SKM-1 (cell line): ENCODE results near the gene AQP6.
"Not testable (repeated sequence)": the region's sequence is repeated elsewhere in the genome, so short reads cannot be mapped to it uniquely, and the experiment has no call there.

Experiments used
- DNase-seq: peaks from one replicate; lab custom pipeline; 2025; ENCODE audit not compliant: unreplicated experiment; lab: John Stamatoyannopoulos, UW

AQP6 gene

DNA sequence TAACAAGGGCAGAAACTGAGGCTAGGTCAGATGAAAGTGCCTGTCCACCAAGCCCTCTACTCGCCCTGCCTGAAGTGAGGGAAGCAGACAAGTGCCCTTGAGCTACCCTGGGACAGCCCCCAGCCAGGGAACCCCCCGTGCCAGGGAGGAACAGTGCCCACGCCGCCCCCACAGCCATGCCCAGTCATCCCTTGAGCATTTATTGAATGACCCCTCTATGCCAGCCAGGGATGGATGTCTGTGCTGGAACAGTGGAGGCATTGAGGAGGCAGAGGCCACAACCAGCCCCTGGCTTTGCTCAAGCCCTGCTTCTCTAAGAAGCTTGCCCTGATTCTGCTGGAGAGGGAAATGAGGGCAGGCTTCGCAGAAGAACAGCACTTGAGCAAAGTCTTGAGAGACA is 3.7 kb upstream of the AQP6 start:
- DNase-seq, result no peak

DNA sequence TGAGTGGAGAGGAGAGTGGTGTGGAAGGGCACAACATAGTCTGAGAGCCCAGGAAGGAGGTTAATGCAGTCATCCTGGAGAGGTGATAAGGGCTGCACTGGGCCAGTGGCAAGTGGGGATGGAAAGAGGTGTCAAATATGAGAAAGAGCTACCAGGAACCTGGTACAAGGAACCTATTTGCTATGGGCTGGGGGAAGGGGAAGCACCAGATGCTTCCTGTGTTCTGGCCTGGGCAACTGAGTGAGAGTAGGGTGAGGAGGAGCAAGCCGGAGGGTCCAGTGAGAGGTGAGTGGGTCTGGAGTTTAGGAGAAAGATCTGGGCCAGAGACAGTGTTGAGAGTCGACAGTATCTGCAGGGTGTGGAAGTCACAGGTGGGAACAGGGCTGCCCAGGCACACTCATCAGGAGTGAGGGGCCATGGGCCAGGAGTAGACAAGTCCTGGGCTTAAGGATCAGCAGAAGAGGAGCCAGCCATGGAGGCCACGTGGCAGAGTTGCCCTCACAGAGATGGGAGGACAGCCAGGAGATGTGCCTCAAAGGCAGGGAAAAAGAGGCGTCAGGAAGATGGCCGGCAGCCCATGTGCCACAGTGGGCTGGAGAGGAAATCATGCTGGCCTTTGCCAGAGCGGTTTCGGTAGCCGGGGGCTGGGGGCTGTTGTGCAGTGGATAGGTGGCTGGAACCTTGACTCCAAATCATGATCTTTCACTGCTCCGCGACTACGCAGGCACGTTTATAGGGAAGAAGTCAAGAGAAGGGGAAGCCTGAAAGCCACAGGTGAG is 2.9 kb upstream of the AQP6 start:
- no peak for DNase-seq

GRCh38 chr12:49970658-49971057 is 2.1 kb upstream of the AQP6 start:
- no peak for DNase-seq

- DNase-seq, result no peak
These were observed 1.6 kb upstream of the AQP6 start for GRCh38 chr12:49971141-49971540.

GRCh38 chr12:49972129-49972528 is 618 bp upstream of the AQP6 start:
- no peak for DNase-seq

GRCh38 chr12:49973361-49973830 is 649 bp downstream of the AQP6 start:
- DNase-seq, result no peak

GRCh38 chr12:49974231-49974675 is 1.5 kb downstream of the AQP6 start:
- DNase-seq, result no peak

DNA sequence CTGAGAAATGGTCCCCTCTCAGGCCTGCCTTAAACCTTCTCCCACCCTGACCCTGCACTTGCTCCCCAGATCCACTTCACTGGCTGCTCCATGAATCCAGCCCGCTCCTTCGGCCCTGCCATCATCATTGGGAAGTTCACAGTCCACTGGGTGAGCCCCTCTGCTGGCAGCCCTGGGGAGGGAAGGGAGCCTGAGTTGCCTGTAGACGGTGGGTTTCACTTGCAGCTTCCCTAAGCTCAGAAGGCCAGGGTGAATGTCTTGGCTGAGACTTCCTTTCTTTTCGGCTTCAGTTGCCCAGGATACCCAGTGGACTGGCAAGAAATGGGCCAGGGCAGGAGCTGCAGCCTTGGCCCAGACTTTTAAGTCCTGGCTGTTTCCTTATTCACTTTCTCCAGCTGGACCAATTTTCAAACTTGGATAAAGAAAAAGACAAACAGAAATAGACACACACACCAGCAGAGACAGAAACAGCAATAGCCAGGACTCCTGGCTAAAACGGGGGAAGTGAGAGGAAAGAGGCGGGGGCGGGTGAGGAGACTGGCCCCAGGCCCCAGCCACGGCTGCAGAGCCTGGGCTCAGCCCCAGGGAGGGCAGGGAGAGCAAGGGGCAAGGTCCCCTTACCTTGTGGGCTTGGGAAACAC is 2.0 kb downstream of the AQP6 start:
- DNase-seq, result no peak

GRCh38 chr12:49975318-49975761 is 2.6 kb downstream of the AQP6 start:
- DNase-seq, result no peak

- no peak for DNase-seq
These were observed 3.8 kb downstream of the AQP6 start for GRCh38 chr12:49976557-49976956.

DNA sequence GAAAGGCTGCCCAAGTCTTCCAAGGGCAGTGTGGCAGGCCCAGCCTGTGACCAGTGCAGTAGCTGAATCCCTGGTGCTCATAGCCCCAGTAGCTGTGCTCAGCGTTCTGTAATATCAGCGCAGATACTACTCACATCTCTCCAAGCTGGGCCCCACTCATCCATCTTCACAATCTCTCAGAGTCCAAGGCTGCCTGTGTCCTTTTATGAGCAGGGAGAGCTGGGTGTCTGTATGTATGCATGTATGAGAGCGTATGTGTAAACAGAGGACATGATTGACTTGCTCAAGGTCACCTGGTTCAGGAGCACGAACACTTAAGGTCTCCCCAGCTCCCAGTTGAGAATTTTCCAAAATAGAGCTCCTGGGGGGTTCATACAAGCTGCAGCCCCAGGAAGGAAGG is 5.4 kb downstream of the AQP6 start:
- no peak for DNase-seq

DNA sequence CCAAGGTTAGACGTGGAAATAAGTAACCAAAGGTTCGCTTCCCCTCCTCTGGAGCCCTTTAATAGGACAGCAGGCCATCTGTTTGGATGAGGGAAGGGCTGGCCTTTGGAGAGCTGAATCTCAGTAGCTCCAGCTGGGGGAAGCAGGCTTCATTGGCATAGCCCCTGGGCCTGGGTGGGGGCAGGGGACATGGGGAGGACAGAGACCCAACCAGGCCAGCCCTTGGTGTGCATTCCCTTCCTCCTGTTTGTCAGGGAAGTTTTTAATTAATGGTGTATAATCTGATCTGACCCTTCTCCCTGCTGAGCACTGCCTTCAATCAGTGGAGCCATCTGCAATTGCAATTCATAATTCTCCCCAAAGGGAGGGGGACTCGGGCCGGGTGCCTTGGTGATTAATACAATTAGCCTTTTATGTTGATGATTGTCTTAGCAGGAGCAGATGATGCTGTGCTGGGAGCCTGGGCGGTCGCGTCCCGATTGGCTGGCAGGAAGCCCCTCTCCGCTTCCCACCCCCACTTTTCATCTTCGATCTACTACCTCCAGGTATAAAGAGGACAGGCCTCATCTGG is 6.4 kb downstream of the AQP6 start:
- DNase-seq, result no peak

DNA sequence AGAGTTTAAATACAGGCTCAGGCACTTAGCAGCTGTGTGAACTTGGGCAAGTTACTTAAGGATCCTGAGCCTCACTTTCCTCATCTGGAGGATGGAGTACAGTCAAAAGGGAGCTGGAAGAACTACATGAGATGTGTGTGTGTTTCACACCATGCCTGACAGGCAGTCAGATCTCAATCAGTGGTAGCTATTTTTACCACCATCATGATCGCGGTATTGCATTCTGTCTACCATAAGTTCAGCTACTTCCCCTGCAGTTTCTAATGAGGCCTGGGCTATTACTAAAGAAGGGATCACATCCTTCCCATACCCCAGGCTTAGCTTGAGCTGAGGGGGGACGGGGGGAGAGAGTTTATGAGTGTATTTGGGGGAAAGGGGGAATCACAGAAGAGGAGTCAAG is 7.0 kb downstream of the AQP6 start:
- no peak for DNase-seq

DNA sequence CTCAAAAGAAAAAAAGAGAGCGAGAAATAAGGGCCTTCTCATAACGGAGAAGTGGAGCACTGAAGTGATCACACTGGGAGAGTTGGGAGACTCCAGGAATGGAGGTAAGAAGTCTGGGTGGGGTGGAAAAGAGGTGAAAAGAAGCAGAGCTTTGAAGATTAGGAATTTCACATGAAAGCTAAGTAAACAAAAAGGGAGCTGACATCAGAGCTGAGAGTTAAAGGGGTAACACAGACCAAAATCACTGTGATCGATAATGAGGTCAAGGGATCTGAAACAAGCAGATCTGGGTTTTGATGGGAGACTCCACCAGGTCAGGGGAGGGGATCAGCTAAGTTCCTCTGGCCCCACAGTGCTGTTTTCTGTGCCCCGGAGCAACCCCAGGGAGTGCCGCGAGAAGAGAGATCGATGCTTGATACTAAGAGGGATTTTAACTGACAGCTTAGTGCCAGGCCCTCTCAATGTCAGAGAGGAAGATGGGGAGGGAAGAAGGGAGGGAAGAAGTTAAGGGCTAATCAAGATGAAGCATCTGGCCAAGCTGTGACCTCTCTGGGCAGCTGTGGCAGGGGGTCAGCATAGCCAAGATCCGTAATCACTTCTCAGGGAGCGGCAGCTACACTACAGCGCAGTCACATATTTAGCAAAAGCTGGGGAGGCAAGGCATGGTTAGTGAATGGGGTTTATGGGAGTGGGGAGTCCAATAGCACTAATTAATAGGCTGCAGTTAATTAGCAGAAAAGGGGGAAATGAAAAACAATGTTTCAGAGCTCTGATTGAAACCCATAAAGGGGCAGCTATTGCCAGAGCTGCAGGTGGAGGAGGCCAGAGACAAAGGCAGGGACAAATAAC is 8.0 kb downstream of the AQP6 start:
- DNase-seq, result no peak

DNA sequence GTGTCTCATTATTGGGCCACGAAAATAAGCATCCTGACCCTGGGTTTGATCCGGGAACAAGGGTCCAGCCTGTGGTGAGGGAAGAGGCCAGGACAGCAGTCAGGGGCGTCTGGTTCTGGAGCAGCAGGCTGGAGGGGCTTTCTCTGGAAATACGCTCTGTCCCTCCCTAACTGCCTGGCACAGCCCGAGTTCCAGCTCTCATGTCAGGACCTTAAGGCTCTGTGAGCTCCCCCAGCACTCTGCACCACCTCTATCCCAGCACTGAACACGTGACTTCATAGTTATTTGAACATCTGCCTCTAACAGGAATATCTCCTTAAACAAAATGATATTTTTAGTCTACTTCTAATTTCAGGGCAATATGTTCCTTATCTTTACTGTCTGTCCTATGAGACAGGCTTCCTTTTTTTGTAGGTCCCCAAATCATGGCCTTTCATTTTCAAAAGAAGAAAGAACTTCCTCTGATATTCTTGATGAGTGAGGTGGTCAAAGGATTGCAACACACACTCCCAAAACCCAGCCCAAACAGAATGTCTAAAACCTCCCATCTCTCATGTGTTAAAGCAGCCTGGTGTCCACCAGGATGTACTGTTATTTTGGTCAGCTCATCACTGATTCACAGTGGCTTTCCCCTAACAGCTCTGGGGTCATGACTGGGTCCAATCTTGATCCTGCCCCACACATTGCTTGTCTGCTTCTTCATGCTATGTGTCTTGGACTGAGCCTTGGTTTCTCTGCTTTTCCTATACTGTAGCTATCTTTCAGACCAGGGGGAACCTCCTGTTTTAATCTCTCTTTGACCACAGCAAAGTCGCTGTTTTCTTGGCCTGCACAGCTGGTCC is 9.7 kb downstream of the AQP6 start:
- no peak for DNase-seq

GRCh38 chr12:49983892-49984291 is 11.1 kb downstream of the AQP6 start:
- no peak for DNase-seq

- no peak for DNase-seq
These were observed 12.0 kb downstream of the AQP6 start for GRCh38 chr12:49984476-49985359.

DNA sequence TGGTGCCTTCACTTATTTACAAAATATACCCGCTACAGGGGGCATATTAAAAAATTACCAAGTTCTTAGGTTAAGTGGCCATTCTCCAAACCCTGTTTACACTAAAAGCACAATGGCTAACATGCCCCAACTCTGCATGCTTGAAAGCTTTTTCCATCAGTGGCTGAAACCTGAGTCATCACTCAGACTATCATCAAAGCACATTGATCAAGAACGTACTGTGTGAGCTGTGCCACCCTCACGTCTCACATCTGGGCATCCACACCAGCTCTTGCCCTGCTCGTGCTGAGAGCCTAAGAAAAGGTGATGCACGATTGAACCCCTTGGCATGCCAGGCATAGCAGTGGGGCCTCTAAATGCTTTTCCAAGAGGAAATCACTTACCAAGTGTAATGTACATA is 13.2 kb downstream of the AQP6 start:
- no peak for DNase-seq

DNA sequence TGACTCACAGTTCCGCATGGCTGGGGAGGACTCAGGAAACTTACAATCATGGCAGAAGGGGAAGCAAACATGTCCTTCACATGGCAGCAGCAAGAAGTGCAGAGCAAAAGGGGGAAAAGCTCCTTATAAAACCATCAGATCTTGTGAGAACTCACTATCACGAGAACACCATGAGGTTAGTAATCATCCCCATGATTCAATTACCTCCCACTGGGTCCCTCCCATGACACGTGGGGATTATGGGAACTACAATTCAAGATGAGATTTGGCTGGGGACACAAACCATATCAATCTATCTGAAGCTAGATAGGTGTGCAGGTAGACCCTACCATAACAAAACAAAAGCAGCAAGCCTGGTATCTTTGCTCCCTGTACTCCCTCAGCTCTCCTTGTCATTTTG is 13.7 kb downstream of the AQP6 start:
- DNase-seq, result not testable (repeated sequence)
